ENCODE results near the gene MED9.
"Not testable (repeated sequence)": the region's sequence is repeated elsewhere in the genome, so short reads cannot be mapped to it uniquely, and the experiment has no call there.

The MED9 gene

DNA sequence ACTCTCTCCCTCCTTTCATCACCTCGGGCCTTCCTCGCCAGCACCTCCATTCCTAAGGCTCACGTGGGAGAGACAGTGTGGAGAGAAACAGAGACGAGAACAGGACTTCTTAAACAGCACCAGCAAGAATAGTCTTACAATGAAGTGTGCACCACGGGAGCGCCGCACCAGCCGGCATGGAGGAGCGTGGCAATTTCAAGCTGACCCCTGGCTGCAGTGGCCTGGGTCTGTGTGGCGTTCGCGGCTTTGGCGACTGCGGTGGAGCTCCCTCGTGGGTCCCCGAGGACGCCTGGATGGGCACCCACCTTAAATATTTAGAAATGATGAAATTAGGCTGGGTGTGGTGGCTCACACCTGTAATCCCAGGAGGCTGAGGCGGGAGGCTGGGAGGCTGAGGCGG, 20.5 kb upstream of the MED9 start:
- no peak for DNase-seq

DNA sequence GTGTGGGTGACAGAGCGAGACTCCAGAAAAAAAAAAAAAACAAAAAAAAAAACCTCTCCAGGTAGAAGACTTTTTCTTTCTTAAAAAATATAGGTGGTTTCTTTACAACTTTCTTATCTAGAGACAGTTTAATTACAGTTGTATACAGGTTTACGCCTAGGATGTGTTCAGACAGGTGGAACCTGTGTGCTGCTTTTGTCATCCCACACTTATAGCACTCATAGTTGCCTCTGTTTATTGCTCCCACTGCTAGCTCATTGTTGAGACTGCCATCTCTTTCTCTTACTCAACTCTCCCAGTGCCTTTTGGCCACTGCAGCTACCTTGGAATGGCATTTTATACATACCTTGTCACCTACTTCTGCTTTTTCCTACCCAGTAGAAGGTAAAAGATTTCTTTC, 19.1 kb upstream of the MED9 start:
- DNase-seq = no peak

DNA sequence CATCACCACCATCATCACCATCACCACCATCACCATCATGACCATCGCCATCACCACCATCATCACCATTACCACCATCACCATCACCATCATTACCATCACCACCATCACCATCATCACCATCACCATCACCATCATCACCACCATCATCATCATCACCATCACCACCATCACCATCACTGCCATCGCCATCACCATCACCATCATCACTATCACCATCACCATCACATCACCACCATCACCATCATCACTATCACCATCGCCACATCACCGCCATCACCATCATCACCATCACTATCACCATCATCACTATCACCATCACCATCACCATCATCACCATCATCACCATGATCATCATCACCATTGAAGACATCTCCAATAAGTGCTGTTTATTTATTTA, 16.8 kb upstream of the MED9 start:
- DNase-seq = no peak

DNA sequence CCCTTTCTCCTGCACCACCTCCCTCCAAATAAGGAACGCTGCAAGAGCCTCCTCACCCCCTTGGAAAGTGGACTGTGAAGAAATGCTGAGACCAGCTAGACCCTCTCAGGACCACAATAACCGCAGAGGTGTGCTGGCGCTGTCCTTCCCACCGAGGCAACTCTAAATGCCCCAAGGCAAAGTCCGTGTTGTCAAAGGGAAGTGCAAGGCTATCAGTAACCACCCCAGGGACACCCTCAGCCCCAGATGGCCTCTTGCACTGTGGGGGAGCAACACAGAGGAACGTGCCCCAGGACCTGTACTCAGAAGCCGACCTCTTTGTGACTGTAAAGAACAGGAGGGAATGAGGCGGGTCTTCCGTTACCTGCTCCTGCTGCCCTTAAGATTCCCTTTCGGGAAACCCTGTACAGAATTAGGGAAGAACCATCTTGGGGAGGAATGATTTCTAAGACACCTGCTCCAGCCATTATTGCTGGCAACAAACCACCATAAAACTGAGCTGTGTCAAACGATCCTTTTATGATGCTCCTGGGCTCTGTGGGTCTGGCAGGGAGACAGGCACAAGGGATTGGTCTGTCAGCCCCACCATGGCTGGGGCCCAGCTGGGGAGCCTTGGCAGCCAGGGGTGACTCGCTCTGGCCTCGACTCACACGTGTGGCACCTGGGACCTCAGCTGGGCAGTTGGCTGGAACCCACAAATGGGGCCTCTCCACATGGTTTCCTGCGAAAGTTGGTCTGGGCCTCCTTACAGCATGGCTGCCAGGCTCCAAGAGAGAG, 14.6 kb upstream of the MED9 start:
- no peak for DNase-seq

DNA sequence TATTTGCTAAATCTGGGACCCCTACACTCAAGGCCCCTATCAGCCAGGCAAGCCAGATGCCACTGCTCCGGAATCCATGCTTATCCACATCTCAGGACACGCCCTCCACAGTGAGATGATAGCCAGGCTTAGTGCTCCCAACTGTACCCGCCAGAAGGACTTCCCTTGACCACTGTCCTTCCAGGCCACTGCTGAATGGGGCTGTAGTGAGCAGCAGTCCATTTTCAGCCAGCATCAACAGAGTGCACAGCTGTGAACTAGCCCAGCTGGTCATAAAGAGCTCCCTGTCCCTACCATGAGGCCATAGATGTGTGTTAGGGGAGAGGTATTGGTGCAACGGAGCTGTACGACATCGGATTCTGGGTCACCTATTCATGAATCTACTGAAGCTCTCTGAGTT, 13.0 kb upstream of the MED9 start:
- DNase-seq = no peak

DNA sequence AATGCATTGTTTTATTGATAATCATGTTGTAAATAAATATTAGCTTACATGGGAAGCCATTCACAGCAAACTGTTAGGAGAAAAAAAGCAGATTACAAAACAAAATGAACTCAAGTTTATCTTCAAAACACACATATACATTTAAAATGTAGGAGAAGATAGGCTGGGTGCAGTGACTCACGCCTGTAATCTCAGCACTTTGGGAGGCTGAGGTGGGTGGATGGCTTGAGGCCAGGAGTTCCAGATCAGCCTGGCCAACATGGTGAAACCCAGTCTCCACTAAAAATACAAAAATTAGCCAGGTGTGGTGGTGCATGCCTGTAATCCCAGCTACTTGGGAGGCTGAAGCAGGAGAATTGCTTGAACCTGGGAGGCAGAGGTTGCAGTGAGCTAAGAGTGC, 10.9 kb upstream of the MED9 start:
- DNase-seq = not testable (repeated sequence)

DNA sequence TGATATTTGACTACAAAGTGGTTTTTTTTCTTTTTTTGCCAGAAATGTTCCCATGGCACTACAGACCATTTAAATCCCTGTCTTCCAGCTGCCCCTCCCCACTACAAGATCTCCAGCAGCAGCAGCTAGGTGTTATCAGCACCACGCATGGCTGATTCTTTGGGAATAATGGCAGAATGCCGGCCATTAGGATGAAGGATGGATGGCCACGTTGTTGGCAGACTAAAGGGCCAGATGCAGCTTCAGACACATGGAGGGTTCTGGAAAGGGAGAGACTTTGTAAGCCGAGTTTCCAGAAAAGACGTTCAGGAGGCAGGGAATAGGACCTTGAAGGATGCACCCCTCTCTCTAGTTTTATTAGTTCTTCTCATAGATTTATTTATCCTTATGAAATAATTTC, 10.3 kb upstream of the MED9 start:
- DNase-seq = no peak

DNA sequence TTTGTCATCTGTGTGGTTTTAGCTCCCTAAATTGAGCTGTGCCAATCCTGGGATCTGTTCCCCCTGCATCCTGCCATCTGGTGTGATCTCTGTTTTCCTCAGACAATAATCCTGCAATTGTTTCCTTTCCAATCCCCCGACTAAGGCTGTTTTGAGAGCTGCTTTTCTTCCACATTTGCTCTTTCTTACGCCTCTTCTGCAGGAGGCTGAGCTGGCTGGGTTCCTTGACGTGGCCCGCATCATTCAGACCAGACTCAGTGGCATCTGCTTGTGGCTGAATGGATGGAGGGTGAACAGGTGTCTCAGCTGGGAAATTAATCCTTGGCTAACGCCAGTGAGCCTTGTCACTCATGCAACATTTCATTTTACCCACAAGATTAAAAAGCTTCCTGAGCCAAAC, 9.8 kb upstream of the MED9 start:
- DNase-seq = no peak

DNA sequence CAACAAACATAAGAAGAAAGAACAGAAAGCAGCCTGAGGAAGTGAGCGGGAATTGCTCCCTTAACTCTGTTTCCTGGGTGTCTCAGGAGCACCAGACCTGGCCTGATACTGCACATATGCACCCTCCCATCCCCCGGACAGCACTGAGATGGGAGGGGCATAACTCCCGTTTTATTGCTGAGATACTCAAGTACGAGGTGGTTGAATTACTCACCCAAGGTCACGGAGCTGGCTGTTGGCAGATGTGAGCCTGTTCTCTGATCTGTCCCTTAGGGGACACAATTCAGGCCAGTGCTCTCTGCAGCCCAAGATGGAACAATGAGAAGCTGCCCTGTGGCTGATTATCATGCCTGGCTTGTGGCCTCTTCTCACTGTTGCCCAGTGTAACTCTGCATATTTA, 9.1 kb upstream of the MED9 start:
- no peak for DNase-seq

DNA sequence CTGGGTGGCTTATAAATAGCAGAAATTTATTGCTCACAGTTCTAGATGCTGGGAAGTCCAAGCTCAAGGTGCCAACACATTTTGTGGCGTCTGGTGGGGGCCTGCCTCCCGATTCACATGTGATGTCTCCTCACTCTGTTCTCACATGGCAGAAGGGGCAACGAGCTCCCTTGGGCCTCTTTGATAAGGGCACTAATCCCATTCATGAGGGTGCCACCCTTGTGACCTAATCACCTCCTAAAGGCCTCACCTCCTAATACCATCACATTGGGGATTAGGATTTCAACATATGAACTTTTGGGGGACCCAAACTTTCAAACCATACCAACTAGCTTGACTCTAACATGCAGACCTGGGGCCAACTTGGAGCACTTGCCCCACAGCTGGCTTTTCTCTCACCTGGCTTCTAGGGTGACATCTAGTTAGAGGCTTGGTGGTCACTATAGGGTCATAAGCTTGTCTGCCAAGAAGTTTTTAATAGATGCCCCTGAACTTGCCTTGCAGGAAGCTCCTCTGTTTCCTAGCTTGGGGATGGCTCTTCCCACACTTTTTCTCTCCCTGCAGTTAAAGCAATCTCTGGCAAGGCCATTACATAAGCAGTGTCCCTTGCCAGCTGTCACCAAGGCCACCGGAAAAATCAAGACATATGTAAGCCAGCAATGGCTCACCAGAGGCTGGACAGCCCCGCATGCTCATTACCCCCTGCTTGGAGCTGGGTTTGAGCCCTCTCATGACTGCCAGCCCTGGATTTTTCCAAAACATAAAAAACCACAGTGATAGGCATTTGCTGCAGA, 8.4 kb upstream of the MED9 start:
- no peak for DNase-seq

DNA sequence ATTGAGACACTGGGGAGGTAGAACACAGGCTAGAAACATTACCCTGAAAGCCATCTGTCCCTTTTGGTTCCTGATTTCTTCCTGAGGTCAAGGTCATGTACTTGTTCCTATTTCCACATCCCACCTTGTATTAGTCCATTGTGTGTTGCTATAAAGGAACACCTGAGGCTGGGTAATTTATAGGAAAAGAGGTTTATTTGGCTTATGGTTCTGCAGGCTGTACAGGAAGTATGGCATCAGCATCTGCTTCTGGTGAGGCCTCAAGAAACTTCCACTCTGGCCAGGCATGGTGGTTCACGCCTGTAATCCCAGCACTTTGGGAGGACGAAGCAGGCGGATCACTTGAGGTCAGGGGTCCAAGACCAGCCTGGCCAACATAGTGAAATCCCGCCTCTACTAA, 7.4 kb upstream of the MED9 start:
- no peak for DNase-seq

DNA sequence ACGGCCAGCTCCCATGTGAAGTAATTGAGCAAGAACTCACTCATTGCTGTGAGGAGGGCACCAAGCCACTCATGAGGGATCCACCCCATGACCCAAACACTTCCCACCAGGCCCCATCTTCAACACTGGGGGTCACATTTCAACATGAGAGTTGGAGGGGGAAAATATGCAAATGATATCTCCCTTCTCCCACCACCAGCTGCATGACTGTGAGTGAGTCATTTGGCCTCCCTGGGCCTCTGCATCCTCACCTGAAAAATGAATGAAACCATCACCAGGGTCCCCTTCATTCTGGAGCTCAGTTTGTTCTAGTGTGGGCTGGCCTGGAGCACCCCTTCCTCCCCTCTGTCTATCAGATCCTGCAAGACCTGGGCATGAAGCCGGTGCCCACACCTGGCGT, 6.8 kb upstream of the MED9 start:
- DNase-seq = no peak

DNA sequence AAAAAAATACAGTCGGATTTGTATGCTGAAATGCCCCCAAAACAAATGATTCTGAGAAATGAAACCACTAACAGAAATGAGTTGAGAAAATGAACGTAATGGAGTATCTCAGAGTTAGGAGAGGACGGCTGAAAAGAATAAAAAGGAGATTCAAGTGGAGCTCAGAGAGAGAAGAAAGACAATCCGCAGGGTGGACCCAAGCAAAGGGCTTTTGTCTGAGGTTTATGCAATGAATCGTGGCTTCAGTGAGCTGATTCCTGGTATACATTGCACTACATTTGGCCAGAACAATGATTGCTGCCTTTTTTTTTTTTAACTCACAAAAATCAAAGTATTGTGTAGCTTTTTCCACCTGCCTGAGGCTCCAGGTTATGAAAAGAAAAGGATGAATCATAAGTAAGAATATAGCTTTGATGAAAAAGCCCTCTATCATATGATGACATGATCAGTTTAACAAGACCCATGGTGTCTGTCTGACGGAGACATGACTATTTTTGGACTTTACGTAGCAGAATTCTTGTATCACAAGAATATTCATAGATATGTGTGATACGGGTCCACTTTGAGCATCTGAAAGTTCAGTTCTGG, 4.4 kb upstream of the MED9 start:
- no peak for DNase-seq

DNA sequence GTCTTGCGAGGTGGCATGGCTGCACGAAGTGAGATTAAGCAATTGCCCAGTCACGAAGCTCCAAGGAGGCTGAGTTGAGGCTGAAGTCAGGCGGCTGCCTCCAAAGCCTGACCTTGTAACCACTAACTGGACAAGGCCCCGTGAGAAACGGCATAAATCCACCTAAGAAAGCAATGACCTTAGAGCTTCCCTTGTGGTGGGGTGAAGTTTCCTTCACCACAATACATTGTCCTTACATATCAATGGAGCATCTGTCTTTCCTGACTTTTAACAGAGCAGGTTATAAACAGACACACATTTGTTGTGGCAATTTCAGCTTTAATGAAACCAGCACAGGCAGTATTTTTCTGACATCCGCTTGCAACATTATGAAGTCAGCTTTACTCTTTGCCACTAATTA, 2.5 kb upstream of the MED9 start:
- DNase-seq = no peak

DNA sequence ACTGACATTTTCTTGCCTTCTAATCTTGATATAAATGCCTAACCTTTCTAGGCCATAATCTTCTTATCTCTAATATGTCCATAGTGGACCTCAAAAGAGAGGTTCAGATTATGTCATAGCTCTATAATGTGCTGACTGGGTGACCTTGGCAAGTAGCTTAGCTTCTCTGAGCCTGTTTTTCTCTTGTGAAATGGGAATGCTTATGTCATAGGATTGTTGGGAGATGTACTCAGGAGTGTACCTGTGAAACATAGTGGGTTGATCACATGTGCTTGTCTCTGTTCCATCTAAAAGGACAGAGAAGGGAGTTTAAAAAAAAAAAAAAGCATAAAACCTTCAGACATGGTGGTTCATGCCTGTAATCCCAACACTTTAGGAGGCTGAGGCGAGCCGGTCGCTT, 2.4 kb downstream of the MED9 start:
- no peak for DNase-seq

DNA sequence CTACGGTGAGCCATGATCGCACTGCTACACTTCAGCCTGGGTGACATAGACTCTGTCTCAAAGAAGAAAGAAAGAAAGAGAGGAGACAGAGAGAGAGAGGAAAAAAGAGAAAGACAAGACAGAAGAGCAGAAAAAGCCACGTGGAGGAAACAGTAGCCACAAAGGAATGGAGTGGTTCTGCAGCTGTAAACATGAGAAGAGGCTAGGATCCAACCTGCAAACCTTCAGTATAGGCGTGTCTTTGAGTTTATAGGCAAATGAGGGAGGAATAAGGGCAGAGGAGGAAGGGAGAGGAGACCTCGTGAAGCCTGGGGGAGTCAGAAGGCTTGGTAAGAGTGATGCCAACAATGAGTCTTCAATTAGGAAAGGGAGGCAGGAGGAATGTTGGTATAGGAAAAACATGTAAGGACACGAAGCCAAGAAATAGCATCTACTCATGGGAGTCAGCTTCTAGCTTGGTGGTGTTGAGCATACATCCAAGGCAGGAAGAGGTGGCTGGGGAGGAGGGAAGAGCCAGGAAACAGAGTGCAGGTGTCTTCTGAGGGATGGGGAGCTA, 3.9 kb downstream of the MED9 start:
- no peak for DNase-seq

DNA sequence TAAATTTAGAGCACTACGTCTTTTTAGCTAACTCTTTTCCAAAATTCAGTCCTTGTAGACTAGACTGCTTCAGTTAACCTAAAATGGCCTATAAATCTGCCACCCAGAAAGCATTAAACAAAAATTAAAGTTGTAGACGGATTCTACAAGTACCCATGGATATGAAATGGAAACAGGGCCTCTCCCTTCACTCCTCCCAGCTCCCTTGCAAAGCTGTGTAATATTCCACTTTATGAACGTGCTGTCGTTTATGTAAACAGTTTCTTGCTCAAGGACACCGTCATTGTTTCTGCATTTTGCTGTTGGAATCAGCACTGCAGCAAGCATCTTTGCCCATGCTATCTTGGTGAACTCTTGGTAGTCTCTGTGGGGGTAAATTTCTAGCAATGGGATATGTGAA, 5.1 kb downstream of the MED9 start:
- no peak for DNase-seq

DNA sequence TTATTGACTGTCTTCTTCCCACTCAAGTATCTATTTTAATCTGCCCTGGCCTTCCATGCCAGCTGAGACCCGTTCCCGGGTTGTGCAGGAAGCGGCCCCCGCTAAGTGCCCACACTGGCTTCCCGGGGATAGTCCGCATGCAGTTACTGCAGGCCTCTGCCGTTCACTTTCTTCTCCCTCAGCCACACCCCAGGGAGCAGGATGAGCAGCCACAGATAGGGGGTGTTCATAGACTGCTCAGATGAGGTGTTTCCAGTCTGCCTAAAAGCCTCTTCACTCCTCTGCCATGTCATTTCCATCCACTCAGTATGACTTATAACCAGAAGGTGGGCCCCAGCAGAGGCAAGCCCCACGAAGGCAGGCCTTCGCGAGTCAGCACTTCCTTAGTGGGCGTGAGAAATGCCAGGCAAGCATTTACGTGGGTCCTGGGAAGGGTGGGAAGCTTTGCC, 7.7 kb downstream of the MED9 start:
- peak; percentile 17 for DNase-seq

DNA sequence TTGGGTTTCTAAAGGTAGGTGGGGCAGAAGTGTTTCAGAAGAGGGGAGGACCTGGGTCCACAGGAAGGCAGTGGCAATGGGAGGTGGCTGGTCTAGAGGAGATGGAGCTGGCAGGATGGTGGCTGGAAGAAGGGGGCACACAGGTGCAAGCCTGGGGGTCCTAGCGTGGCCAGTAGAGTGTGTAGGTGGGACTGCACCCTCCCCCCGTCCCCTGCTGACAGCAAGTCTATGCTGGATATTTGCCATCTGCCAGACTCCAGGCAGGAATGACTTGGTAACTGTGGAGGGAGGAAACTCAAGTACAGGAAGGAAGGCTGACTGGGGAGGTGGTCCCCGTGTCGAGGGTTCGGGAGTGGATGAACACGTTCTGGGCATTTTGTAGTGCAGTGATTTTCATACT, 8.6 kb downstream of the MED9 start:
- no peak for DNase-seq

DNA sequence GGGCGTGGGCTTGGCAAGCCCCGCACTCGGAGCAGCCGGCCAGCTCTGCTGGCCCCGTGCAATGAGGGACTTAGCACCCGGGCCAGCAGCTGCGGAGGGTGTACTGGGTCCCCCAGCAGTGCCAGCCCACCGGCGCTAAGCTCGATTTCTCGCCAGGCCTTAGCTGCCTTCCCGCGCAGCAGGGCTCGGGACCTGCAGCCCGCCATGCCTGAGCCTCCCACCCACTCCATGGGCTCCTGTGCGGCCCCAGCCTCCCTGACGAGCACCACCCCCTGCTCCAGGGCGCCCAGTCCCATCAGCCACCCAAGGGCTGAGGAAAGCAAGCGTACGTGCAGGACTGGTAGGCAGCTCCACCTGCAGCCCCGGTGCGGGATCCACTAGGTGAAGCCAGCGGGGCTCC, 9.6 kb downstream of the MED9 start:
- not testable (repeated sequence) for DNase-seq

DNA sequence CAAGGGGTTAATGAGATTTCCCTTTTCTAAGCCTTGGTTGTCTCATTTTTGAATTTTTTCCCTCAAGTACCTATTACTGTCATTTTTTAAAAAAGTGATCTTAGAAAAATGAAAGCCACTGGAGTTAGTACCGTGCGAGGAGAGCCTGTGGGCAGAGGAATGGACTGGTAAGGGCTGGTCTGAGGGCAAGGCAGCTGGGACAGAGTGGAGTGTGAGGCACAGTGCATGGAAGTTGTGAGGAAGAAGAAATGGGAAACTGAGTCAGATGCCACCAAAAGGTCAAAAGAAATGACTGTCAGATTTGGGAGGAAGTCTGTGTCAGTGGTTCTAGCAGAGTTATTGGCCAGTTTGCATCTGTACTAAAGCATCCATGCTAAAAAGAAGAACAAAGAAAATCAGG, 11.2 kb downstream of the MED9 start:
- DNase-seq = no peak

DNA sequence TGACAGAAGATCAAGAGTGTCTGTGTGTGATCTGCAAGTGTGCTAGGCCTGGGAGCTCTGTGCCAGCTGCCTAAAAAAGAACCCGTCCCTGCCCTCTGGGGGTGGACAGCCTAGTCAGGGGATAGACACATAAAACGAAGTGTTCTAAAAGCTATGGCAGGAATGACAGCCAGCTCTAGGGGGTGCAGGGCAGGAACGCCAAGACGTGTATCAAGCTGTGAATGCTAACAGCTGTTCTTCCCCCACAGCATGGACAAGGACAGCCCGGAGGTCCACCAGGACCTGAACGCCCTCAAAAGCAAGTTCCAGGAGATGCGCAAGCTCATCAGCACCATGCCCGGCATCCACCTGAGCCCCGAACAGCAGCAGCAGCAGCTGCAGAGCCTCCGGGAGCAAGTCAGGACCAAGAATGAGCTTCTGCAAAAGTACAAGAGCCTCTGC, 14.3 kb downstream of the MED9 start:
- no peak for DNase-seq

DNA sequence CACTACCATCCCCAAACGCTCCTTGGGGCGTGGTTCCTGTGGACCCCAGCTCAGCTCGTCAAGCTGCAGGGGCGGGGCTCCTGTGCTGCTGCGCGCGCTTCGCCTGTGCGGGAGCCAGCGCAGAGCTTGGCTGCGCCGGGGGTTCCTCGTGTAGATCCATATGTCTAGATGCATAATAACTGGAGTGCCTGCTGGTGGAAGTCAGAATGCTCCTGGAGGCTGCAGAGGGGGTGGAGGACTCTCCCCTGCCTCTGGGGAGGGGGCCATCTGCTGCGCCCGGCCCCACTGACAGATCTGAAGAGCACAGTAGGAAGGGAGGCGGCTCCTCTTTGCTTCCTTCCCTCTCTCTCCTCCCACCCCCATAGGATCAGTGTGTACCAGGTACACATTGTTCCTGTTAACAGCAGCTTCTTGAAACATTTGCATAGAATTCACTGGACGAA, 14.8 kb downstream of the MED9 start:
- DNase-seq = no peak

DNA sequence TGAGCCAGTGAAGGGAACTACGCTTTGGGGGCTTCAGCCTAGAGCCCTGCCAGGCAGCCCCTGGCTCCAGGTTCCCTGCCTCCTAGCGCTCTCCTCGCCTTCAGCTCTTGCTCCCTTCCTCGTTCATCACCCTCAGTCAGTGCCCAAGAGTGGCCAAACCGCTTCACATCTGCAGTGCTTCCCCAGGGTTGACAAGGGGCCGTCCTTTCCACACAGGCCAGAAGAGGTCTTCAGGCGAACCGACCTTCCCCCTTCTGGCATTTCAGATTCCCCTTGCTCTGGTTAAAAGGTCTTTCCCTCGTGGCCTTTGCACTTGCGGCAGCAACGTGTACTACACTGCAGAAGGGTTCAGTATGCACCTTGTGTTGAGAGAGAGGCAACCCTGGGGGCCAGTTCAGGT, 15.3 kb downstream of the MED9 start:
- no peak for DNase-seq

Data from stimulated activated naive CD4-positive, alpha-beta T cell treated with Interleukin-2 at 50 U/mL for 16 hours (primary cell).